ENCODE results near the gene PELI2. TPM values are rescaled to one million over a fixed set of nuclear protein-coding genes. Genes with fewer than 3 reads are reported as not detected.
A peak's percentile ranks its signal among the peaks of the same experiment; 100 is the strongest.

PELI2 gene
- total RNA-seq, 1 experiment from 2014 or later = 23.5 TPM

DNA sequence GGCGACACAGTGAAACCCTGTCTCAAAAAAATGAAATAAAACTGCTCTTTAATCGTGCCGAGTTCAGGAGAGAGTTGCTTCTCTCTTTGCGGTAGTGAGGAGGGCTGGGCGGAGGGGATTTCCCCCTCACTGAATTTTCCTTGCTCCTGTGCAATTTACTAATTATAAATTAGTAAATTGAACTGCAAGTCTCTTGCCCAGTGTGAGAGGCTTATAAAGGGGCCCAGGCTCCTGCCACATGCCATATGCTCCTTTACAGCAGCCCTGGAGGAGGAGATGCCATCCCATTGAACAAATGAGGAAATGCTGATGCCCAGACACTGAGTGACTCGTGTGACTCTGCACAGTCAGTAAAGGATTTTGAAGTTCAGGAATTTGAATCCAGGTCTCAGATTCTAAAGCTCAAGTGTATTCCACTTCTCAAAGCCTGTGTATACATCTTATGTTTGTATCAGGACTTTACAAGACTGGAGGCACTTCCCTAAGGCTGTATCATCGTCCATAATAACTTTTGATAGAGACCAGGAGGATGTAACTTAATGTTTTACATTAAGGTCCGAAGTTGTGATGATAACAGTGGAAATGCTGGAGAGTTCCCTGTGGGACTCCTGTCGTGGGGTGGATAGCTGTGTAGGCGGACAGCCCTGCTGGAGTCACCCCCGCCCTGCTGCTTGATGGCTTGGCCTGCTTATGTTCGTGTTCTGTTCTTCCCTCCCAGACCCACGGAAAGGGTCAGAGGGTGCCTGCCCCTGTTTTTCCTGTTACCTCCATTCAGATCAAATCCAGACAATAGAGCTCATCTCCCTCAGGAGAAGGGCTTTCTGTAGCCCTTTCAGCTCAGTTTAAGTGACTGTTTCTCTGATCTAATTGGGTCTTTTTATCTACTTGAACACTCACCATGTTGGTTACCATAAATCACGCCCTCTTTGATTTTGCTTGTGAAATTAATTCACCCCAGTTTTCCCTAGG is 13.9 kb downstream of the PELI2 start:
- ATAC-seq (peak; percentile 8), DNase-seq (ENCODE audit: low spot score) (no peak)
- ChIA-PET POLR2A (no interaction called here), CTCF (interaction anchor here (1.0 to 1.4 kb wide), 2 partner anchors 49 to 400 kb away, joined by 3 to 4 read pairs; no protein-coding TSS in a partner anchor)
- H3K27me3 Mint-ChIP-seq (ENCODE audit: low read depth) = no peaks in the 10 kb centered on the region
- TF ChIP-seq NFE2L1 (CRISPR knock-in tag; IDR thresholded peaks at IDR 0.05) (no peak), TP53 (CRISPR knock-in tag; IDR thresholded peaks at IDR 0.05) (no peak), MXD4 (CRISPR knock-in tag; IDR thresholded peaks at IDR 0.05; ENCODE audit: borderline replicate concordance) (no peak), FOXK1 (CRISPR knock-in tag; IDR thresholded peaks at IDR 0.05) (no peak), KAT7 (CRISPR knock-in tag; IDR thresholded peaks at IDR 0.05; ENCODE audit: borderline replicate concordance) (no peak), OVOL2 (CRISPR knock-in tag; IDR thresholded peaks at IDR 0.05; ENCODE audit: borderline replicate concordance) (no peak), ETV6 (CRISPR knock-in tag; IDR thresholded peaks at IDR 0.05) (no peak), FOXP1 (CRISPR knock-in tag; IDR thresholded peaks at IDR 0.05; ENCODE audit: borderline replicate concordance) (no peak), TCF7 (CRISPR knock-in tag; IDR thresholded peaks at IDR 0.05; ENCODE audit: low read depth) (no peak), ZNF671 (CRISPR knock-in tag; IDR thresholded peaks at IDR 0.05) (no peak), JAZF1 (CRISPR knock-in tag; IDR thresholded peaks at IDR 0.05) (no peak), GABPB1 (CRISPR knock-in tag; IDR thresholded peaks at IDR 0.05) (no peak)
- TF ChIP-seq, protein P1, sequence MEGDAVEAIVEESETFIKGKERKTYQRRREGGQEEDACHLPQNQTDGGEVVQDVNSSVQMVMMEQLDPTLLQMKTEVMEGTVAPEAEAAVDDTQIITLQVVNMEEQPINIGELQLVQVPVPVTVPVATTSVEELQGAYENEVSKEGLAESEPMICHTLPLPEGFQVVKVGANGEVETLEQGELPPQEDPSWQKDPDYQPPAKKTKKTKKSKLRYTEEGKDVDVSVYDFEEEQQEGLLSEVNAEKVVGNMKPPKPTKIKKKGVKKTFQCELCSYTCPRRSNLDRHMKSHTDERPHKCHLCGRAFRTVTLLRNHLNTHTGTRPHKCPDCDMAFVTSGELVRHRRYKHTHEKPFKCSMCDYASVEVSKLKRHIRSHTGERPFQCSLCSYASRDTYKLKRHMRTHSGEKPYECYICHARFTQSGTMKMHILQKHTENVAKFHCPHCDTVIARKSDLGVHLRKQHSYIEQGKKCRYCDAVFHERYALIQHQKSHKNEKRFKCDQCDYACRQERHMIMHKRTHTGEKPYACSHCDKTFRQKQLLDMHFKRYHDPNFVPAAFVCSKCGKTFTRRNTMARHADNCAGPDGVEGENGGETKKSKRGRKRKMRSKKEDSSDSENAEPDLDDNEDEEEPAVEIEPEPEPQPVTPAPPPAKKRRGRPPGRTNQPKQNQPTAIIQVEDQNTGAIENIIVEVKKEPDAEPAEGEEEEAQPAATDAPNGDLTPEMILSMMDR (IDR thresholded peaks at IDR 0.05) = no peak
- TF ChIP-seq, protein P2, sequence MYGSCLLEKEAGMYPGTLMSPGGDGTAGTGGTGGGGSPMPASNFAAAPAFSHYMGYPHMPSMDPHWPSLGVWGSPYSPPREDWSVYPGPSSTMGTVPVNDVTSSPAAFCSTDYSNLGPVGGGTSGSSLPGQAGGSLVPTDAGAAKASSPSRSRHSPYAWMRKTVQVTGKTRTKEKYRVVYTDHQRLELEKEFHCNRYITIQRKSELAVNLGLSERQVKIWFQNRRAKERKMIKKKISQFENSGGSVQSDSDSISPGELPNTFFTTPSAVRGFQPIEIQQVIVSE (CRISPR knock-in tag; IDR thresholded peaks at IDR 0.05; ENCODE audit: borderline replicate concordance) = no peak
- TF ChIP-seq, protein P3, sequence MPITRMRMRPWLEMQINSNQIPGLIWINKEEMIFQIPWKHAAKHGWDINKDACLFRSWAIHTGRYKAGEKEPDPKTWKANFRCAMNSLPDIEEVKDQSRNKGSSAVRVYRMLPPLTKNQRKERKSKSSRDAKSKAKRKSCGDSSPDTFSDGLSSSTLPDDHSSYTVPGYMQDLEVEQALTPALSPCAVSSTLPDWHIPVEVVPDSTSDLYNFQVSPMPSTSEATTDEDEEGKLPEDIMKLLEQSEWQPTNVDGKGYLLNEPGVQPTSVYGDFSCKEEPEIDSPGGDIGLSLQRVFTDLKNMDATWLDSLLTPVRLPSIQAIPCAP (CRISPR knock-in tag; IDR thresholded peaks at IDR 0.05) = no peak
- TF ChIP-seq, protein P4, sequence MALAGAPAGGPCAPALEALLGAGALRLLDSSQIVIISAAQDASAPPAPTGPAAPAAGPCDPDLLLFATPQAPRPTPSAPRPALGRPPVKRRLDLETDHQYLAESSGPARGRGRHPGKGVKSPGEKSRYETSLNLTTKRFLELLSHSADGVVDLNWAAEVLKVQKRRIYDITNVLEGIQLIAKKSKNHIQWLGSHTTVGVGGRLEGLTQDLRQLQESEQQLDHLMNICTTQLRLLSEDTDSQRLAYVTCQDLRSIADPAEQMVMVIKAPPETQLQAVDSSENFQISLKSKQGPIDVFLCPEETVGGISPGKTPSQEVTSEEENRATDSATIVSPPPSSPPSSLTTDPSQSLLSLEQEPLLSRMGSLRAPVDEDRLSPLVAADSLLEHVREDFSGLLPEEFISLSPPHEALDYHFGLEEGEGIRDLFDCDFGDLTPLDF (CRISPR knock-in tag; IDR thresholded peaks at IDR 0.05) = no peak
- no peaks in the 10 kb centered on the region for H3K36me3 Mint-ChIP-seq
- peak overlapping the region; percentile 85 for H3K27ac Mint-ChIP-seq
- peaks cover 77% of the 10 kb centered on the region for H3K4me1 Mint-ChIP-seq
- no peak overlapping the region for H3K4me3 Mint-ChIP-seq
- 0 out of 2 replicates have a peak, but pooled peaks cover 5% of the 10 kb centered on the region for H3K9me3 Mint-ChIP-seq

DNA sequence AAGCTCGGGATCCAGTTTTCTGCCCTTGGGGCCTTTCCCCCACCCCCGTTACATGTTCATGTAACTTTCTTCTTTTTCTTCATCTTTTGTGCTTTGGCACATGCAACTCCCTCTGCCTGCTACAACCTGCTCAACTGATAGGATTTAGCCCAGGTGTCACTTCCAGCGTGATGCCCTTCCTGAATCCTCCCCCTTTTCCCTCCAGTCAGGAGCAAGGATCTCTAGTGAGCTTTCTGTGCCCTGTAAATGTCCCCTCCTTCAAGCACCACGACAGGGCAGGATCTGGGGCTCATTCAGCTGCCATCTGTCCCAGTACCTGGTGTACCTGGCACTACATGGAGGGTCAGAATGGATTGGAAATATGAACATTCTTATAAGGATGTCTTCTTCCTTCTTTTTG is 15.3 kb downstream of the PELI2 start:
- H3K4me1 Mint-ChIP-seq = peaks cover 80% of the 10 kb centered on the region
- CTCF ChIA-PET = interaction anchor here (1.4 kb wide), 1 partner anchor 402 kb away, joined by 4 read pairs; no protein-coding TSS in a partner anchor
- no peak overlapping the region for H3K27ac Mint-ChIP-seq
- DNase-seq (ENCODE audit: low spot score) (no peak), ATAC-seq (peak; percentile 26)
- no peaks in the 10 kb centered on the region for H3K36me3 Mint-ChIP-seq
- H3K27me3 Mint-ChIP-seq (ENCODE audit: low read depth) = no peaks in the 10 kb centered on the region
- POLR2A ChIA-PET = interaction anchor here (0.9 kb wide), 1 partner anchor 169 kb away, joined by 3 read pairs; no protein-coding TSS in a partner anchor
- H3K4me3 Mint-ChIP-seq = no peak overlapping the region
- 0 out of 2 replicates have a peak, but pooled peaks cover 1% of the 10 kb centered on the region for H3K9me3 Mint-ChIP-seq
- TF ChIP-seq ZNF671 (CRISPR knock-in tag; IDR thresholded peaks at IDR 0.05) (no peak), NR1H2 (CRISPR knock-in tag; IDR thresholded peaks at IDR 0.05) (no peak), MYBL2 (CRISPR knock-in tag; IDR thresholded peaks at IDR 0.05) (no peak)
- TF ChIP-seq, protein P2 (CRISPR knock-in tag; IDR thresholded peaks at IDR 0.05; ENCODE audit: borderline replicate concordance) = no peak
- TF ChIP-seq, protein P5, sequence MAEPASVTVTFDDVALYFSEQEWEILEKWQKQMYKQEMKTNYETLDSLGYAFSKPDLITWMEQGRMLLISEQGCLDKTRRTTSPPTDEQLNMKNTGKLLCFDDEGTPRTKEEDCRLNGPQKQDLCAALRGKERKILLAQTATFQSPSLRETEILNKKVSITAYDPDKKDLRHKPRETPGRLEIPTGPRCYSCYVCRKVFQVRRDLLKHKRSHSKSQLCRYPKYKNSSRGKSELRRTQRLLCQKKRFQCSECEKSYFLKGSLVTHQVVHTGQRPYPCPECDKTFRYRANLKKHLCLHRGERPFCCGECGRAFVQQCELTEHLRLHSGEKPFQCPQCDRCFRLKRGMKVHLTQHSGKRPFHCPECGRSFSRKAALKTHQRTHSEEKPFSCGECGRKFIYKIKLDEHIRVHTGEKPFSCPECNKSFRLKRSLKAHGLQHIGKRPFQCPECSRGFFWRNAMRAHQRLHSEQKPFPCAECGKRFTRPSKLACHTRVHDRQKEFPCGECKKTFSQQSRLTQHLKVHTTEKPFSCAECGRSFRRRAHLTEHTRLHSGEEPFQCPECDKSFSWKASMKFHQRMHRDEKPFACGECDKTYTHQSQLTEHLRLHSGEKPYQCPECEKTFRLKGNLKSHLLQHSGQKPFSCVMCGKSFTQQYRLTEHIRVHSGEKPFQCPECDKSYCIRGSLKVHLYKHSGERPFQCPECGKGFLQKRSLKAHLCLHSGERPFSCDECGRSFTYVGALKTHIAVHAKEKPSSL (CRISPR knock-in tag; conservative IDR thresholded peaks at IDR 0.05) = no peak
- TF ChIP-seq, protein P6, sequence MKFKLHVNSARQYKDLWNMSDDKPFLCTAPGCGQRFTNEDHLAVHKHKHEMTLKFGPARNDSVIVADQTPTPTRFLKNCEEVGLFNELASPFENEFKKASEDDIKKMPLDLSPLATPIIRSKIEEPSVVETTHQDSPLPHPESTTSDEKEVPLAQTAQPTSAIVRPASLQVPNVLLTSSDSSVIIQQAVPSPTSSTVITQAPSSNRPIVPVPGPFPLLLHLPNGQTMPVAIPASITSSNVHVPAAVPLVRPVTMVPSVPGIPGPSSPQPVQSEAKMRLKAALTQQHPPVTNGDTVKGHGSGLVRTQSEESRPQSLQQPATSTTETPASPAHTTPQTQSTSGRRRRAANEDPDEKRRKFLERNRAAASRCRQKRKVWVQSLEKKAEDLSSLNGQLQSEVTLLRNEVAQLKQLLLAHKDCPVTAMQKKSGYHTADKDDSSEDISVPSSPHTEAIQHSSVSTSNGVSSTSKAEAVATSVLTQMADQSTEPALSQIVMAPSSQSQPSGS (CRISPR knock-in tag; IDR thresholded peaks at IDR 0.05; ENCODE audit: borderline replicate concordance, low read depth) = no peak
- TF ChIP-seq, protein P7, sequence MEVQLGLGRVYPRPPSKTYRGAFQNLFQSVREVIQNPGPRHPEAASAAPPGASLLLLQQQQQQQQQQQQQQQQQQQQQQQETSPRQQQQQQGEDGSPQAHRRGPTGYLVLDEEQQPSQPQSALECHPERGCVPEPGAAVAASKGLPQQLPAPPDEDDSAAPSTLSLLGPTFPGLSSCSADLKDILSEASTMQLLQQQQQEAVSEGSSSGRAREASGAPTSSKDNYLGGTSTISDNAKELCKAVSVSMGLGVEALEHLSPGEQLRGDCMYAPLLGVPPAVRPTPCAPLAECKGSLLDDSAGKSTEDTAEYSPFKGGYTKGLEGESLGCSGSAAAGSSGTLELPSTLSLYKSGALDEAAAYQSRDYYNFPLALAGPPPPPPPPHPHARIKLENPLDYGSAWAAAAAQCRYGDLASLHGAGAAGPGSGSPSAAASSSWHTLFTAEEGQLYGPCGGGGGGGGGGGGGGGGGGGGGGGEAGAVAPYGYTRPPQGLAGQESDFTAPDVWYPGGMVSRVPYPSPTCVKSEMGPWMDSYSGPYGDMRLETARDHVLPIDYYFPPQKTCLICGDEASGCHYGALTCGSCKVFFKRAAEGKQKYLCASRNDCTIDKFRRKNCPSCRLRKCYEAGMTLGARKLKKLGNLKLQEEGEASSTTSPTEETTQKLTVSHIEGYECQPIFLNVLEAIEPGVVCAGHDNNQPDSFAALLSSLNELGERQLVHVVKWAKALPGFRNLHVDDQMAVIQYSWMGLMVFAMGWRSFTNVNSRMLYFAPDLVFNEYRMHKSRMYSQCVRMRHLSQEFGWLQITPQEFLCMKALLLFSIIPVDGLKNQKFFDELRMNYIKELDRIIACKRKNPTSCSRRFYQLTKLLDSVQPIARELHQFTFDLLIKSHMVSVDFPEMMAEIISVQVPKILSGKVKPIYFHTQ (CRISPR knock-in tag; IDR thresholded peaks at IDR 0.05) = no peak

Data from WTC11 (cell line).